ENCODE results near the gene PHLPP2.

Gene PHLPP2

DNA sequence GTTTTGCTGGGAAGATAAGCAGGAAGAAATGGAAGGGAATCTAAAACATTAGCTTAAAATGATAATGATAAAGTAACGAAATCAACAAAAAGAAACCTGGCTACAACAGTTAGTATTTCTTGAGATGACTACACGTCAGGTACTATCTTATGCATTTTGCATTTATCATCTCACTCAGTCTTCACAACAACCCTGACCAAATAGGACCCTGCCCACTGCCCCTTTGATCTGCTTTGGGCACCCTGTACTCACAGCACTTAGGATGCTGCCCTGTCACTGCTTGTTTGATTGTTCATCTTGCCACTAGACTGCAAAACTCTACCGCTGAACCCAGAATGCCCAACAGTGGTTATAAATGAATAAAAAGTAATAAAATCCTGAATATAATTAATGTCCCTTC lies 53.3 kb downstream of the PHLPP2 start:
- DNase-seq (ENCODE audit: low read depth in 4 of 4, low spot score in 1 of 4), result no peak

DNA sequence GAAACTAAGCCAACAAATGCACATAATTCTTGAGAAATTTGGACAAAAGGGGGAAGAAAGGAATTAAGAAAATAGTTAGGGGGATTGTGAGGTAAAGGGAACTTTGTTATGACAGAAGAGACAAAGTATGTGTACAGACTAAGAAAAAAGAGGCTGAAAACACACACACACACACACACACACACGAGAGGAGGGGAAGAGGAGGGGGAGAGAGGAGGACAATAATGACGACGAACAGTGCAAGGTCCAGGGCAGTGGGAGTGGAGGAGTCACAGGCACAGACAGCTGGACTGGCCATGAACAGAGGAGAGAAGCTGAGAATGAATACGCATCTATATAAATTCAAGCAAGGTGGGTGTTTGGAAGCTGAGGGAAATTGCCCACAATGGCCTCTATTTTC lies 54.0 kb downstream of the PHLPP2 start:
- no peak for DNase-seq (ENCODE audit: low read depth in 4 of 4, low spot score in 1 of 4)

DNA sequence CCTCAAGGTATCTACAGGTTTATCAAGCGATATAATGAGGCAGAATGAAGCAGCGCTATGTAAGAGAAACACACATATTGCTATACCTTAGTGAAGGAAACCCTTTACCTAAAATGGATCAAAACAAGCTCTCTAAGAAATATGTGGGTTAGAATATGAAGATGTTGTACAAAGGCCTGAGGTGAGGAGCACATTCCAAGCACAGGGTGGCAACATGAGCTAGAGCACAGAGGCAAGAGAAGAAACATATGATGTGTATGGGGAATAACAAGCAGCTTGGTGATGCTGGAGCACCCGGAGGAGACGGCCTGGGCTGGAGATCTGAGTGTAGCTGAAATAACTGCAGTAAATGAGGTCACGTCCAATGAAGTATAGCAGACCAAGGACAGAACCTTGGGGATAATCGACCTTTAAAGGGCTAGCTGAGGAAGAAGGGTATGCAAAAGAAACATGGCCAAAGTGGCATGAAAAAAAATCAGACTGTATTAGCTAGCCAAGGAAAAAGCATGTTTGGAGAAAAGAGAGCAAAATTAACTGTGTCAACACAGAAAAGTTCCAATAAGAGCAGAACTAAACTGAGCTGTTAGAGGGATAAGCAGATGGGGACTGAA lies 54.5 kb downstream of the PHLPP2 start:
- DNase-seq (ENCODE audit: low read depth in 4 of 4, low spot score in 1 of 4), result no peak

DNA sequence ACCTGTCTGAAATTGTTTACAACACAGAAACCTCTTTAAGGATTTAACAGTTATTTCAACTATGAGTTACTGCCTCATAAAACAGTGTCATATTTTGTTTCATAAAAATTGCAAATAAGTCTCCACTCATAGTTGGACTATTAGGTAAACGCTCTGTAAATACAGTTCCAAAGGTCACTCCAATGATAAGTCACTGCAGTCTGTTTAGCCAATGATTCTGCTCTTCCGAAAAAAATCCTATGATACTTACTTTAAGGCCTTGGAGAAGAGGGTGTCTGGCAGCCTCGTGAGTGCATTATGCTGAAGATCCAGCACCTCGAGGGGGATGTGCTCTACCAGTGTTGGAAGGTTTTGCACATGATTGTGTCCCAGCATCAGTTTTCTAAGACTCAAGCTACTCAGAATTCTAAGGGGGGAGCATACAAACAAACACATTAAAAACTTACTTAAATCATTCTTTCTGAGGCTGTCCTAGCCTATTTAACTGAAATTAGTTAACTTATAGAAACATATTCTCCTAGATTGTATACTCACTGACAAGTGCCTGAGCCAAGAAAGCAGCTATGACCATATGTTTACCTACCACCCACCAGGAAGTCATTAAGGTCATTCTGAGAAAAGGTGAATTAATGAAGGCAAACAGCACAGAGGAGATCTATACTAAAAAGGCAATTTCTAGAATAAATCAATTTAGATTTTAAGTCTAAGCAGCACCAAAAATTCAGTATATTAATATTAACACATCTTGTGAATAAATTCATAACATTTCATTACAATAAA lies 57.4 kb downstream of the PHLPP2 start:
- DNase-seq (ENCODE audit: low read depth in 4 of 4, low spot score in 1 of 4), result no peak

DNA sequence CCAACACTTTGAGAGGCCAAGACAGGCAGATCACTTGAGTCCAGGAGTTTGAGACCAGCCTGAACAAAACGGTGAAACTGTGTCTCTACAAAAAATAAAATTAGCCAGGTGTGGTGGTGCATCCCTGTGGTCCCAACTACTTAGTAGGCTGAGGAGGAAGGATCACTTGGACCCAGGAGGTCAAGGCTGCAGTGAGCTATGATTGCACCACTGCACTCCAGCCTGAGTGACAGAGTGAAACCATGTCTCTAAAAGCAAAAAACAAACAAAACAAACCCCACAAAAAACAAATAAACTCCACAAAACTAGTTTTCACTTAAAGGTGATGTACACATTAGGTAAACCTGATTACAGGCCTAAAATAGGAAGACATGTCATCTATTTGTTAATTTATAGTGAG lies 58.2 kb downstream of the PHLPP2 start:
- DNase-seq (ENCODE audit: low read depth in 4 of 4, low spot score in 1 of 4), result no peak

DNA sequence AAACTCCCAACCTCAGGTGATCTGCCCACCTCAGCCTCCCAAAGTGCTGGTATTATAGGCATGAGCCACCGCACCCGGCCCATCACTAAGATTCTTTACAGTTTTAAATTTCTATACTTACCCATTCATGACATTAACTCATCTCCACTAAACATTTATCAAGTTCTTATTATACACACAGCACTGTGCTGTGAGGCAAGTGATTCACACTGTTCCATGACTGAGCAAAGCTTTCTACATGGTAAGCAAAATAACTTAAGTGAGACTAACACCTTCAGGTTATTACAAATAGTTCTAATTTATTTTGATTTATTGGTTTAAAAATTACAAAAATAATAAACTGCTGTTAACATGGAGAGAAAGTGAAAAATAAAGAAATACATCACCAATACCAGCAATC lies 65.0 kb downstream of the PHLPP2 start:
- DNase-seq (ENCODE audit: low read depth in 4 of 4, low spot score in 1 of 4), result no peak

DNA sequence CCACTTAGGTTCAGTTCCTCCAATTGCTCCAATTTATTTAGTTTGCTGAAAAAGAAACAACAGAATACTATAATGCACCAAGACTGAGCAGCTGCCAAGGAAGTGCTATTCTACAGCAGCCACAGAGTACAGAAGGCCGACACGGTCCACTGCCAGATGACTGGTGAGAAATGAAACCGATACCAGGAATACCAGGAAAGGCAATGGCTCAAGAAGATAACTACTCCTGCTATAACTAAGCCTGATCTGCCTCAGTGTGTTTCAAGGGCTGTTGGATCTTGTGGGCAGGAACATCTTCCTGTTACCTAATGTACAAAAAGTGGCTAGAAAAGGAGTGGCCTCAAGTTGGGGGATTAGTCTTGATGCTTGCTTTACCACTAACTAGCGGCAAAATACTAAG lies 65.7 kb downstream of the PHLPP2 start:
- no peak for DNase-seq (ENCODE audit: low read depth in 4 of 4, low spot score in 1 of 4)

DNA sequence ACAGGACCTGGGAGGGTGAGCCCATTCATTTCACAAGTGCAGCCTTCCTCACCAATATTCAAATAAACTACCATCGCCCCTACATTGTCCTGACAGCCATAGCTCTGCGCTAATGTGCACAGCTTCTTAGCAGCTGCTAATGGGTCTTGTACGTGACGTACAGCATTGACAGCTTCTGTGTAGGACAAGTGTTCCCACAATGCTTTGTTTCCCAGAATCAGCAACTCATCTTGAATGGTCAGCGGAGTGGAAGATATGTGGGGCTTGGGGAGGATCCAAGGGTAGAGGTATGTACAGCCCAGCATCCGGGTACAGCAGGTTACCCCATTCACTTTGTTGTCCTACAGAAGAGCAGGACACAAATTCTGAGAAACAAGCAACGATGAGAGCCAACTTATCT lies 74.8 kb downstream of the PHLPP2 start:
- DNase-seq (ENCODE audit: low read depth in 4 of 4, low spot score in 1 of 4), result no peak

DNA sequence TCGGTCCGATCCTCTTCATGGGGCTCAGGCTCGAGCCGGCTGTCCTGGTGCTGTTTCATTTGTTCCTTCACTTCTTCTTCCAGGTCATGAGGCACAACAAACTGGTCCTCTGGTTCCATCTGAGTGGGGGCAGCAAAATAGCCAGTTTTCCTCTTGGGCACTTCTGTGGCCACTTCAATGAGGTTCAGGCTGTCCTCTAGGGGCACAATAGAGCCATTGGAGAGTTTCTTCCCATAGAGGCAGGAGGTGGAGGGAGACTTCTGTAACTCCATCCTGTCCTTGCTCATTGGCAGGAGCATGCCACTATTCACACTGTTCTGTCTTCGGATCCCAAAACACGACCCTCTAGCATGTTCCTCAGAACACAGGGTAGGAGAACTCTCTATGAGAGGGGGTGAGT lies 75.6 kb downstream of the PHLPP2 start:
- DNase-seq (ENCODE audit: low read depth in 4 of 4, low spot score in 1 of 4), result no peak

DNA sequence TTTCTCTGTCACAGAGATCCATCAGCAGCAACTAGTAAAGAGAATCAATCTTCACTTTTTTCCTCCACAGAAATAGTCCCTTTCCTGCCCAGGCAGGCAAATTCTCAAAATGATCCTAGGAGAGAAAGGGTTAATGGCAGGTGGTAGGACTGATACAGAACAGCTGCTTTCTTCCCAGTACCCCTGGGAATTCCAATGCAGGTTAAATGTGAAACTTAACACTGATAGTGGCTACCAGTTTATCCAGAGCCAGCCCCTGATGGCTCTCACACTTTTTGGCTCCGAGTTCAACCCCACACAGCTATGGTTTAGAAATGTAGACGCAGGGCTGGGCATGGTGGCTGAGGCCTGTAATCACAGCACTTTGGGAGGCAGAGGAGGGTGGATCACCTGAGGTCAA lies 76.3 kb downstream of the PHLPP2 start:
- no peak for DNase-seq (ENCODE audit: low read depth in 4 of 4, low spot score in 1 of 4)

DNA sequence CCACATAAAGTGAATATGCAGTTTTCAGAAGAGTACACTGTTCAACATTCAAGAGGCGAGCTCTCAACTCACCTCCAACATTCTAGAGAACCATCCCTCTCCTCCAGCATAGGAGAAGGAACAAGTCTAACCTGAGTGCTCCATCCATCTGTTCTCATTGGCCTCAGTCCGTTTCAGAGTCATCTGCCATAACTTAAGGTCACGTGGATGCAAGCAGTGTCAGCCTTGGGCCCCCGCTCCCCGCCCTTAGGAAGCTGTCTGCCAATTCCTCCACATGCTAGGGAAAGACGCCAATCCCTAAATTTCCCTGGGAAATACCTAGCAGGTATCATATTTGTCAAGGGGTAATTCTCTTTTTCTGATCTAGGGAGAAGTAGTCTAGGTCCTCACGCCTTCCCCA lies 77.1 kb downstream of the PHLPP2 start:
- DNase-seq (ENCODE audit: low read depth in 4 of 4, low spot score in 1 of 4), result no peak

DNA sequence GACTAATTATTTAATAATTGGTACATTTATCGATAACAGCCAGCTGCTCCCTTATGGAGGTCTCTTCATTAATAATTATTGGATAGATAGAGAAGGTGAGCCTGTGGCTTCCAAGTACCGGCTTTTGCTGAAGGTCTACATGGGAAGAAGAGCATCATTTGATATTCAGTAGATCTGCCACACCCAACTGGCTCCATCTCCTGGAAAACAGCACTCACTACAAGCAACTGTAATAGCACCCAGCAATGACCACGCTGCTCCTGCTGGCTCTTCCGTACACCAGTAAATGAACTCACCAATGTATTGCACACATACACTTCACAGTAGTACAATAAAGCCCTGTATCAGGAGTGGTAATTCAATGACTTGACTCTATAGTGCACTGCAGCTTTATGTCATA lies 79.1 kb downstream of the PHLPP2 start:
- no peak for DNase-seq (ENCODE audit: low read depth in 4 of 4, low spot score in 1 of 4)

DNA sequence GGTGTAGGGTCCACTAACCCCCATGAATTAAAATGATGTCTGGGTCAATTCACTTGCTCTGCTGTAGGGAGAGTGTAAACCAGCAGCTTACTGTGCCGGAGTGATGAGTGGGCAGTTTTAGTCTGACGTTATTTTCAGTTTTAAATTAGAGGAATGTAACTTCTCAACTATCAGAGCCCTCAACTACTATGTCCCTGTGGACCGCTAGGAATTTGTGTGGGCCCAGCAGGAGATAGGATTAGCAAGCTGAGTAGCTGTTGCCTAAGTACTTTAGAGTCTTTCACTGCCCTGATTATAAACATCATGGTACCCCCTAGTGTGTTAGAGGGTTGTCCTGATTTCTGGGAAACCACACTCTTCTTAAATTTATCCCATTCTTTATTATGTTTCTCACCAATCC lies 87.1 kb downstream of the PHLPP2 start:
- DNase-seq (ENCODE audit: low read depth in 4 of 4, low spot score in 1 of 4), result no peak

DNA sequence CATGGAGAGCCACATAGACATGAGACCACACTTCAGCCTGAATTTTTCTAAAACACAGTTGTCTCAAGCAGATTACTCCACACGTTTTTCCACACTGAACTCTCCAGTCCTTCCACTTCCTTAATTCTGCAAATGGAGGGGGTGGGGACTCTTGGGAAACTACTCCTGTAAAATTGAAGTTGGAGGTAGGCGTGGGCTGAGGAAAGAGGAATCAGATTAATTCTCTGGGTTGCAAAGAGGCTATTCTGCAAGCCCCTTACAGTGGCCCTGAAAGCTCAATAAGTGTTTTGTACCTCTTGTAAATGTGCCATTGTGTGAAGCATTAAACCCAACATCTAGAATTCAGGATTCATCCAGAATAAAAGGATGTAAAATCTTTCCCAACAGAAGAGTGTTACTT lies 88.9 kb downstream of the PHLPP2 start:
- no peak for DNase-seq (ENCODE audit: low read depth in 4 of 4, low spot score in 1 of 4)

DNA sequence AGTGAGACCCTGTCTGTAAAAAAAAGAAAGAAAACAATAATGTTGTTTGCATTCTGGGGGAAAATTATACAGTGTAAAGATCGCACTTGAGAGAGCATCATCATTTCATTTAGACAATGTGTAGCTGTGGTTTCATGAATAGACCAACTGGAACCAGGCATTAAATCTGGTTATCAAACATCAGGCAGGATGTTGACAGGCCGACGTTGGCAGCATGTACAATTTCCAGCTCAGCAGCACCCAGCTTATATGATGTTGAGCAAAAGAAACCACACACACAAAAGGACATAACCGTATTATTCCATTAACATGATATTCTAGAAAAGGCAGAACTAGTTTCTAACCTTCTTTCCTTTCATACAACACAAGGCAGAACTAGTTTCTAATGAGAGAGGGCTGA lies 92.7 kb downstream of the PHLPP2 start:
- no peak for DNase-seq (ENCODE audit: low read depth in 4 of 4, low spot score in 1 of 4)

DNA sequence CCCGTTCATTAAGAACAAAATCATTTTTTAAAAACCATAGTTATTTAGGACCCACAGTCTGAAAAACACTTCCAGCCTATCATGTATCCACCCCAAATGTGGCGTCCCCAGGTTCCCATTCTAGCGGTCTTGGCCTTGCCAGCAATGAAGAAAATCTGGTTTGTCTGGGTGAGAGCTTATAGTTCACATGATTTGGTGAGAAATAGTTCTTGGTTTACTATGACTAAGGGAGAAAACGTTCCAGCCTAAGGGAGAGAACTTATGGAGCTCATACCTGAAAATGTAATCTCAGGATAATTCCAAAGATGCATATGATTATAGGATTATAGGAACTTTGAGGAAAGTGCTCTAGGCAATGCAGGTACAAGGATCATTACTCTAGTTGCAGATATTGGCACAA lies 93.7 kb downstream of the PHLPP2 start:
- no peak for DNase-seq (ENCODE audit: low read depth in 4 of 4, low spot score in 1 of 4)

DNA sequence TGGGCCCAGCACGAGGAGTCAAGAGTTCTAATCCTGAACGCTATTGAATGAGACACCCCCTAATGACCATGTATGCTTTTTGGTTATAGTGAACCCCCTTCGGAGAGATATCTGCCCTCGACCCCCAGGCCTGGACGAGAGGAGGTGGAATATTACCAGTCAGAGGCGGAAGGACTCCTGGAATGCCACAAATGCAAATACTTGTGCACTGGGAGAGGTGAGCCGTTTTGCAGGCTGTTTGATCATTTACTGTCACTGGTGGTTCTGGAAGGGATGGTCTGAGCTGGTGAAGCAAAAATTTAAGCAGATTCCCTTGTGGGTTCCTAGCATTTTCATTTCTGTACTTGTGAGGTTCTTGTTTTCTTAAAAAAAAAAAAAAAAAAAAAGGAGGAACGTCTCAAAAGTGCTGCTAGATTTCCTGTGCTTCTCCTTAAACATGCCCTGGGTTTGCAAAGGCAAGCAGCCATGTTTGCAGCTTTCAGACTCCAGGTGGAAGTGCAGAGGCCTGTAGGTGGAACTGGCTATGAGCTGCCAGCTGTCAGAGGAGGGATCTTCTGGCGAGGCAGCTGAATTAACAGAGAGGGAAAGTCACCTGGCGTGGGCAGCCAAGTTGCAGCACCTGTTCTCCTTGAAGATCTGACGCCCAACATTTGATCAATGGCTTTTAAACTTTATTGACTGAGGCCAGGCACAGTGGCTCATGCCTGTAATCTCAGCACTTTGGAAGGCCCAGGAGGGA lies 95.1 kb downstream of the PHLPP2 start:
- no peak for DNase-seq (ENCODE audit: low read depth in 4 of 4, low spot score in 1 of 4)

DNA sequence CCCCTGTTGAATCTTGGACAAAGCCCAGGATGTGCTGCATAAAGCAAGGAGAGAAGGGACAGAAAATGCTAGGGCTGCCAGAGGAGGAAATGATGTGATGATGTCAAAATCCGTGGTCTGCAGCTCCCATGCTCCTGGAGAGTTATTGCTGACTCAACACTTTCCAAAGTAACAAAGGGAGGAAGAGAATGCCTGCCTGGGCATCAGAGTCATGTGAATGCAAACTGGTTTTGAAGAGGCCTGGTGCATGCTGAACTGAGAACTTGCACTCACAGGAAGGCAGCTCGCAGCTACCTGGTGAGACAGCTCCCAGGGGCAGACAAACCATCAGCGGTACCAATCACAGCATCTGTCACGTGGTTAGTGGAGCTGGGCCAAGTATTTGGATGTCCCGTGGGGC lies 95.7 kb downstream of the PHLPP2 start:
- DNase-seq (ENCODE audit: low read depth in 4 of 4, low spot score in 1 of 4), result no peak

DNA sequence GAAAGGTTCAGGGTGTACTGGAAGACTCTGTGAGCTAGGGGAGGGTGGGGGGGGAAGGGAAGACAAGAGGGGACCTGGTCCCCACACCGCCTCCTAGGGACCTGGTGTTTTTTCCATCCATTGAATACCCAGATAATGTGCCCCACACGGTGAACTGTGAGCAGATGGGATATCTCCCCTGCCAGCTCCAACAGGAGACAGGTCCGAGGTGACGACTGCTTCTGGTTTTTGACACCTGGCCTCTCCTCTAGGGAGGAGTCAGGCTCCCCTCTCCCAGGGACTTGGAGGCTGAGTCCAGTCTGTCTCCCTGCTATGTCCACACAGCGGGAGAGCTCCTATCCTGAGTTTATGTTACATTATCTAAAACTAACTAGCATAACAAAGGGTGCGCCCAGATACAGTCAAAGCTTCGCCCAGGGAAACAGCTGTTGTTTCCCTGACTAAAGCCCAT lies 96.7 kb downstream of the PHLPP2 start:
- DNase-seq (ENCODE audit: low read depth in 4 of 4, low spot score in 1 of 4), result no peak

DNA sequence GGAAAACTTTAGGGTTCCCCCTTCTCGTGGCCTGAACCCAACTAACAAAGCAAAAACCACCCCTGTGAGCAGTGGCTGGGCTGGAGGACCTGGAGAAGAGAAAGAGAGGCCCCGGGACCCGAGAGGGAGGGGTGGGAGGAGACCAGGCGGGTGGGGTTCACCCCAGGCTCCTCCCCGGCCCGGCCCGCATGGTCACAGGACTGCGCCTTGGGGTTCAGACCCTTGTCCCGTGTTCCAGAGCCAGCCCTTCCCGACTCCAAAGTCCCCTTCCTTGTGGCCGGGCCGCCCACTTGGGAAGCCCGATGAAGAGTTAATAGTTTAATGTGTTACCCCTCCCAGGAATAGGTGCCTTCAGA lies 97.7 kb downstream of the PHLPP2 start:
- no peak for DNase-seq (ENCODE audit: low read depth in 4 of 4, low spot score in 1 of 4)

DNA sequence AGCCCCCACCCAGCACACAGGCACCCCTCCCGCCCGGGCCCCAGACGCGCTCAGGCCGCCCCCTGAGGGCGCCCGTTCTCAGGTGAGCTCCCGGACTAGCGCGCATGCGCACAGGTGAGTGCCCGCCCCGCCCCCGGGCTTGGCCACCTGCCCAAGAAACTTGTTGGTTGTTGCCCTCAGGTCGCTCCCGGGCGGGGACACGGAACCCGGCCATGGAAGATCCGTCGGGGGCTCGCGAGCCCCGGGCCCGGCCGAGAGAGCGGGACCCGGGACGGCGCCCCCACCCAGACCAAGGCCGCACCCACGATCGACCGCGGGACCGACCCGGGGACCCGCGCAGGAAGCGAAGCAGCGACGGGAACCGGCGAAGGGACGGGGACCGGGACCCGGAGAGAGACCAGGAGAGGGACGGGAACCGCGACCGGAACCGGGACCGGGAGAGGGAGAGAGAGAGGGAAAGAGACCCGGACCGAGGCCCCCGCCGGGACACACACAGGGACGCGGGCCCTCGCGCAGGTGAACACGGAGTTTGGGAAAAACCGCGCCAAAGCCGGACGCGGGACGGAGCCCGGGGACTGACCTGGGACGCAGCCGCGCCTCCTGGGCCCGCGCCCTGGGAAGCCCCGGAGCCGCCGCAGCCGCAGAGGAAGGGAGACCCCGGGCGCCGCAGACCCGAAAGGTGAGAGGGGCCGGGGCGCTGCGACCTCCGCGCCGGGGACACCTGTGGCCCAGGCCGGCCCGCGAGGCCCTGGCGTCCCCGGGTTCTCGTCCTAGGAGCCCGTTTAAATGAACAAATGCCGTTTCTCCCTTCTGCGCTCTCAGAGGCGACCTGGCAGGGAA lies 98.3 kb downstream of the PHLPP2 start, which contains the start of gene MARVELD3:
Gene MARVELD3 (plus strand): TSS at position 167 of the 840 bp plus-strand sequence. CDS start 46 bp downstream, at position 213.
- no peak for DNase-seq (ENCODE audit: low read depth in 4 of 4, low spot score in 1 of 4)

Data from stimulated activated CD4-positive, alpha-beta T cell treated with anti-CD3 and anti-CD28 coated beads, Interleukin-1b, Interleukin-23, amount 100 ng/mL, for 24 hours (primary cell).